GM20000 (cell line): Measurements from ENCODE around the gene HEATR9.
A peak's percentile ranks its signal among the peaks of the same experiment; 100 is the strongest.
"Not testable (repeated sequence)": the region's sequence is repeated elsewhere in the genome, so short reads cannot be mapped to it uniquely, and the experiment has no call there.

Source experiments
- DNase-seq: peaks from one replicate; pipeline ENCODE4 v3.0.0; 2012; ENCODE audit warnings: low spot score
- CTCF ChIP-seq: IDR thresholded peaks from 2 replicates; pipeline ENCODE4 v1.5.1; 2012; ENCODE audit warnings: mild to moderate bottlenecking, control low read depth; ENCODE audit errors: extremely low read depth, missing control alignments

HEATR9 gene

GRCh38 chr17:35900708-35901480 is 32.2 kb upstream of the HEATR9 start:
- DNase-seq: no peak
- no peak for TF ChIP-seq CTCF

GRCh38 chr17:35900280-35900679 is 31.6 kb upstream of the HEATR9 start:
- no peak for TF ChIP-seq CTCF
- DNase-seq: no peak

DNA sequence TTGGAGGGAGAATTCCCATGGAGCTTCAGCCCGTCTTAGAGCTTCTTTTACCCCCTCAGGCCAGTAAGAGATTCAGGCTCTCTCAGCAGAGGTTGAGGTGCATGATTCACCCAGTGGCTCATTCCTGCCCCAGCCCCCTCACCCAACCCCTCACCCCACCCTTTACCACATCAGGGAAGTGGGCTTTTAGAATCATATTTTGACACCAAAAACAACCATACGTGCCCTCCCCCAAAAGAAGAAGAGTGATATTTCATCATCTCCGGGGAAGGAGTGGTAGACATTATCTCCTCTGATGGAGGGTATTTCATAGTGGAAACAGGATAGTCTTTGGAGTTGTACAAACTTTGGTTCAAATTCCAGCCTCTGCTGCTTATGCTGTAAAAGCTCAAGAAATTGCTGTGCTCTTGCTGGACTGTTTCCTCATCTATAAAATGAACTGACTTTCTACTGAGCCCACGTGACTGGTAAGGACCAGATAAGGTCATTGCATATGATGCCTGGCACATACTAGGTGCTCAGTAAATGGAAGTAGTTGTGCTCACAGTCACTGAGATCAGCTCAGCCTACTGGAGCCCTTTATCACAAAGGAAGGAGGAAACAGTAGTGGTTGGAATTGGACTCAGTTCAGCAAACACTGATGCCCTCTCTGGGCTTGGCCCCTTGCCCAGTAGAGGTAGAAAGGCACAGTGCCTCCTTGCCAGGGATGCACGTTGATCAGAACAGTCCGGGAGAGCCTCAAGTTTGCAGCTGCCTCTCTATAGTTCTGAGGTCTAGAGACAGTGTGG is 29.8 kb upstream of the HEATR9 start:
- TF ChIP-seq CTCF: no peak

DNA sequence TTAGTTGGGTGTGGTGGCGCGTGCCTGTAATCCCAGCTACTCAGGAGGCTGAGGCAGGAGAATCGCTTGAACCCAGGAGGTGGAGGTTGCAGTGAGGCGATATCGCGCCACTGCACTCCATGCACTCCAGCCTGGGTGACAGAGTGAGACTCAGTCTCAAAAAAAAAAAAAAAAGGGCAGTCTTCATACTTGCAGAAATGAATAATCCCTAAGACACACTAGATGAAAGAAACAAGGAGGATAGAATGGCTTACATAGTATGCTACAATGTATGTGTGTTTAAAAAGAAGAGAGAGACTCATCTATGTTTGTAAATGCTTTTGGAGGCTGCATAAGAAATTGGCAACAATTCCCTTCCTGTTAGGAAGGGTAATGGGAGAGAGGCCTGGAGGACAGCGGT is 29.1 kb upstream of the HEATR9 start:
- not testable (repeated sequence) for DNase-seq

More for the DNA sequence above, 29.8 kb upstream of the HEATR9 start:
- DNase-seq: no peak

DNA sequence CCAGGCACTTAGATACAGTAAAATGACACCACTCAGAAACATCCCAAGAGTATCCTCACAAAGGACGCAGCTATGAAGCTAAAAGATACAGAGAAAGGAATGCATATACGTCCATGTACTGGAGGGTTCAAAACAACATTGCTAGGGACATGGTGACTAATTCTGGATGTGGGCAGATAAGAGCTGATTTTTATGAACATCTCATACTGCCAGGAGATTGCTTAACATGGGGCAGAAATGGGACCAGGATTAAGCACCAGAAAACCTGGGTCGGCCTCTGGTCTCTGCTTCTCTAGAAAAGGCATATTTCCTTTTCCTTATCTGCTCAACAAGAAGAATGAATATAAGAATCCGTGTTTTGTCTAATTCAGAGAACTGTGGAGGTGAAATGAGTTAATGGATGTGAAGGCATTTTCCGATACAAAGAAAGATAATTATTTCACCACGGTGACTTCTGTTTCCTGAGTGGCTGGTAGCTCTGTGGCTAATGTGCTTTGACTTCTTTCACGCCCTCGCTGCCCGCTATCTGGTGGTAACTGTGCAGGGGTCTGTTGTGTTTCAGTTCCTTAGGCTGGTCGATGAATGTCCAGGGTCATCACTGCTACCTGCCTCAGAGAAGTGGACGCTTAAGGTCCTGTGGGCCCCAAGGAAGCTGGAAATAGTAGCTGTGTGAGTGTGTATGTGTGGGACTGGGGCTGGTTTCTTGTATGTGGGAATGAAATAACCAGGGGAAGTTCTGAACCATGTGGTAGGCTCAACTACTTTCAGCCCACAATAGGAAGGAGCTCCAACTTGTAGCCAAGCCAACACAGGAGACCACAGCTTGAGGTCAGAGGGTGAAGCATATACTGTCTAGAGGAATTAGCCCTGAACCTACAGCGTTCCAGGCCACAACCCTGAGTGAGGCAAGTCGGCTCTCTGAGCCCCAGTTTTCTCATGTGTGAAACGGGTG is 27.2 kb upstream of the HEATR9 start:
- TF ChIP-seq CTCF: no peak
- peak; percentile 38 for DNase-seq

GRCh38 chr17:35894206-35894605 is 25.5 kb upstream of the HEATR9 start:
- no peak for DNase-seq
- no peak for TF ChIP-seq CTCF

DNA sequence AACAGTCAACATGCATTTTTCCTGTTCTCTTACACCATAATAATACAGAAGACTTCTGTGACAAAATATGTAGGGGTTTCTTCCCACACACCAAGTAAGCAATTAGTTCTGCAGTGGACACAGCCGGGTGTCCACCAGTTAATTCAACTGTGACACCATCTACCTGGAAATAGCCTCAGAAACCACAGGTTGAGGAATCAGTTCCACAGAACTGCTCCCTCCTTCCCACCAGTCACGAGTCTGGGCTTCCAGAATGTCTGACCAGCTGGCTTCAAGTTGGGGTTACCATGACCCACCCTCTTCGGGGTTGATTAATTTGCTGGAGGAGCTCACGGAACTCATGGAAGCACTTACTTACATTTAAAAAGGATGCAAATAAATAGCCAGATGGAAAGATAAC is 25.1 kb upstream of the HEATR9 start:
- no peak for DNase-seq
- TF ChIP-seq CTCF: no peak
